Fibroblast of the aortic adventitia (primary cell): ENCODE data around the gene SMARCAL1. TPM values are rescaled to one million over a fixed set of nuclear protein-coding genes. Genes with fewer than 3 reads are reported as not detected.
A peak's percentile ranks its signal among the peaks of the same experiment; 100 is the strongest.

Experiments used
- DNase-seq: peaks from one replicate; pipeline ENCODE4 v3.0.0-alpha.2; 2010; ENCODE audit warnings: low read depth
- H3K4me3 ChIP-seq: 2 replicates; pipeline ENCODE4 v1.5.1; 2011; ENCODE audit warnings: low read depth, mild to moderate bottlenecking, control low read depth, low read length, moderate library complexity
- CTCF ChIP-seq: IDR thresholded peaks from 2 replicates; pipeline ENCODE4 v1.5.1; 2011; ENCODE audit warnings: mild to moderate bottlenecking, low read length, control low read depth, inconsistent platforms; ENCODE audit not compliant: insufficient read depth
- total RNA-seq: library from RNA; depleted of rRNA; stranded (reverse); fragments of >200 nt; gene quantifications from 2 replicates; pipeline ENCODE4 v1.2.3, GENCODE V29; 2012; ENCODE audit warnings: low replicate concordance

Gene SMARCAL1
- total RNA-seq, 1 donor, result 20.6 TPM

- no peak for TF ChIP-seq CTCF
- no peak for DNase-seq
Observed at GRCh38 chr2:216498070-216498378, 85.7 kb downstream of the SMARCAL1 start.

DNA sequence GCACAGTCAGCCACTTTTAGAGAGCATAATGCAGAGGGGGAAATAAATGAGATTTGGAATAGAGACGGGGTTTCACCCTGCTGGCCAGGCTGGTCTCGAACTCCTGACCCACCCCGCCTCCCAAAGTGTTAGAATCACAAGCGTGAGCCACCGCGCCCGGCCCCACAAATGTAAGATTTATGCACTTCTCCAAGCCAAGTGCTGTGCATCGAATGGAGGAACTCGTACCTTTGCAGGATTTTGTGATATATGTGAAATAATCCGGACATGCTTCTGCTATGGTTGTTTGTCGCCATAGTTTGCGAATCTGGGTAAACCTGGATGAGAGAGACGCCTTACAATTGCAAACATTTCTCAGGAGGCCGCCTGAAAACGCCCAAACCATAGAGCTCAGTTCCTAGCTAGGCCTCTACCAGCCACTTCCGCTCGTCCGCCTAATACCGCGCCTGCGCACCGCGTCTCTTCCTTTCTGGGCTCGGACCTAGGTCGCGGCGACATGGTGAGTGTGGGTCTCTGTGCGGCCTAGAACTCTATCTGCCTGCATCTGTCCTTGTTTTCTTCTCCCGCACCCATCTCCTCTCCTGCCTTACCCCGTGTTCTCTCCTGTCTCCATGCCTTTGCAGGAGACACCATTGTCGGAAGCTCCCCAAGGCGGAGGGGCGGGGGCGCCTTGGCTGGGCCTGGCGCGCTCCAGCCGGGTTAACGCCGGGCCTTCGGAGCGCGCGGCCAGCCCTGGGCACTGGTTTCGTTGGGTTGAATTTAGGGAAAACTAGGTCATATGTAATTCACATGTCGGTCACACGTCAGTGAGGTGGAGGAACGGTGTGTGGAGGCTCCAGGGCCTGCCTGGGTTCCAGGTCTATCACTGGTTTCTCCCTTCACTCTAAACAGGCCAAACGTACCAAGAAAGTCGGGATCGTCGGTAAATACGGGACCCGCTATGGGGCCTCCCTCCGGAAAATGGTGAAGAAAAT lies 86.4 kb downstream of the SMARCAL1 start, which contains the start of gene RPL37A:
Gene RPL37A (plus strand): TSS at position 466 of the 974 bp plus-strand sequence. CDS start 31 bp downstream, at position 497.
- H3K4me3 ChIP-seq, result peak within 1 kb of the TSS; percentile 78
- DNase-seq, result peak; percentile 98
- TF ChIP-seq CTCF, result no peak

More at GRCh38 chr2:216498070-216498378, 85.7 kb downstream of the SMARCAL1 start:
- H3K4me3 ChIP-seq, result peak overlapping the region; percentile 78

DNA sequence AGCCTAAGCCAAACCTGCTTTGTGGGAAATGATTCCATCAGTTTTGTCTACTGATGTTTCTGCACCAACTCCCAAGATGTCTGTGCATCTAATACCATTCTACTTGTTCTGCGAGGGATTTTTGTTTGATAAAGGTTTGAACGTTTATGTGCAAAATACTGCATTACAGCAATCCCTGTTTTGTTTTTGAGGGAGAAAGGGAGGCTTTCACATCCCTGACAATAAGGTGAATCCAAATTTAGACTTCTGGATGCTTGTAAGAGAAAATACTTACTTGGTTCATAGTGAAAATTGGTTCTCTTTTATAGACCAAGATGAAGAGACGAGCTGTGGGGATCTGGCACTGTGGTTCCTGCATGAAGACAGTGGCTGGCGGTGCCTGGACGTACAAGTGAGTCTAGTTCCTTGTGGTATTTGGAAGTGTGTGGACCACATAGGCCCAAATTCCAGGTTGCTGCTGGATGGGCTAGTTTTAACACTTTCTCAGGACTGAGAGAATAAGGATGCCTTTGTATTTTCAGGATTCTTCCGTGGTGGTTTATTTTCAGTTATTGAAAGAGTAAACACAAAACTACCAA lies 87.4 kb downstream of the SMARCAL1 start:
- no peak for DNase-seq
- H3K4me3 ChIP-seq, result peak overlapping the region; percentile 78
- no peak for TF ChIP-seq CTCF

DNA sequence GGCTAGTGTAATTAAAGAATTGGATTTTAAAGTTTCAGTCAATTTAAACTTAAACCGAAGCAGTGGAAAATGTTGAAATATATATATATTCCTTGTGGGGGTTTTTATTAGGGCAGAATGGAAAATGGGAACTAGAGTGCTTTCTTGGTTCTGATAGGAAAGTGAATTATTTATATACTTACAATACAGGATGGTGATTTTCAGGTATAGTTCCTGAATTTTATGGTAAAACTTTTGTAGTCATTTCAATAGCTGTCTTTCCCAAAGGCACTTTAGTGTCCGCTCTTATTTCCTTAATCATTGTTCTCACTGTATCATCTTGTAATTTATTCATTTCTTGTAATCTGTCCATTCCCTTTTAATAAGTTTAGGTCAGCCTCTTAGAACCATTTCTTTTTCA lies 88.3 kb downstream of the SMARCAL1 start:
- no peak for DNase-seq
- H3K4me3 ChIP-seq, result peak overlapping the region; percentile 78
- no peak for TF ChIP-seq CTCF

DNA sequence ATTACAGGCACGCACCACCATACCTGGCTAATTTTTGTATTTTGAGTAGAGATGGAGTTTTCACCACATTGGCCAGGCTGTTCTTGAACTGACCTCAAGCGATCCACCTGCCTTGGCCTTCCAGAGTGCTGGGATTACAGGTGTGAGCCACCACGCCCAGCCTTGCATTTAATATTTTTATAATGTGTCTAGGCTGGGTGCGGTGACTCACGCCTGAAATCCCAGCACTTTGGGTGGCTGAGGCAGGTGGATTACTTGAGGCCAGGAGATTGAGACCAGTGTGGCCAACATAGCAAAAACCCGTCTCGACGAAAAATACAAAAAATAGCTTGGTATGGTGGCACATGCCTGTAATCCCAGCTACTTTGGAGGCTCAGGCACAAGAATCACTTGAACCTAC lies 89.6 kb downstream of the SMARCAL1 start:
- TF ChIP-seq CTCF, result no peak
- DNase-seq, result no peak
- H3K4me3 ChIP-seq, result no peak overlapping the region

- H3K4me3 ChIP-seq, result no peak overlapping the region
- TF ChIP-seq CTCF, result no peak
- DNase-seq, result no peak
Observed at GRCh38 chr2:216502381-216503158, 90.3 kb downstream of the SMARCAL1 start.
